NCI-H2029 treated with DMSO at 0.1 percent for 48 hours (cell line): Measurements from ENCODE around the gene SERTM1.
A peak's percentile ranks its signal among the peaks of the same experiment; 100 is the strongest.

ENCODE experiments used
- DNase-seq: peaks from one replicate; lab custom pipeline; 2025; lab: John Stamatoyannopoulos, UW

Gene SERTM1

DNA sequence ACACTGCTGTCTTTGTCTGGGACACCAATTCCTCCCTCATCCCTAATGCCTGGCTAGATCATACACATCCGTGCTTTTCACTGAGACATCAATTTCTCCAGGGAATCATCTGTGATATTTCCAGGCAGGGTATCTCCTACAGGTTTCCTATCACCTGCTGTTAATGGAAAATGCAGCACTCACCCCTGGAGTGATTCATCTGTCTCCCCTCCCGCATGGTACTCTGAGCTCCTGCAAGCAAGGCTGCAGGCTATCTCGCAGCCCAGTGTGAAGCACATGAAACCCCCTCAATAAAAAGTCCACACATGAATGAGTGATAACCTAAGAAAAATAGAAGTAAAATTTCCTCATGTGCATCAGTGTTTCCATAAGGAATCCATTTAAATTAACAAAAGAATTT lies 38.5 kb downstream of the SERTM1 start:
- no peak for DNase-seq

GRCh38 chr13:36712770-36713169 lies 39.0 kb downstream of the SERTM1 start:
- DNase-seq: no peak

DNA sequence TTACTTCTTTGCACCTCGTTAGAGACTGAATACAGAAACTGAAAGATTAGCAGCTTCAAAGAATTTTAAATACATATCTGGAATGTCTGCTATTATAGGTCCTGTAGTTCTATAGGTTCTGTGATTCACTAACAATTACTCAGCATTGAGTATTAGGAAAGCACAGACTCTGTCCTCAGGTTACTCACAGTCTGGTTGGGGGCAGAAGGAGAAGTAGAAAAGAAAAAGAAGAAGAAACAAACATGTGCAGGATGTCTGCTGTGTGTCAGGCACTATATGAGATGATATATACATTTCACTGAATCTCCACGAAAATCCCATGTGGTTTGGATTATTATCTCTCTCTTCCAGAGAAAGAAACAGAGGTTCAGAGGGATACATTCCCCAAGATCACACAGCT lies 40.1 kb downstream of the SERTM1 start:
- no peak for DNase-seq

GRCh38 chr13:36715841-36716240 lies 42.0 kb downstream of the SERTM1 start:
- no peak for DNase-seq

DNA sequence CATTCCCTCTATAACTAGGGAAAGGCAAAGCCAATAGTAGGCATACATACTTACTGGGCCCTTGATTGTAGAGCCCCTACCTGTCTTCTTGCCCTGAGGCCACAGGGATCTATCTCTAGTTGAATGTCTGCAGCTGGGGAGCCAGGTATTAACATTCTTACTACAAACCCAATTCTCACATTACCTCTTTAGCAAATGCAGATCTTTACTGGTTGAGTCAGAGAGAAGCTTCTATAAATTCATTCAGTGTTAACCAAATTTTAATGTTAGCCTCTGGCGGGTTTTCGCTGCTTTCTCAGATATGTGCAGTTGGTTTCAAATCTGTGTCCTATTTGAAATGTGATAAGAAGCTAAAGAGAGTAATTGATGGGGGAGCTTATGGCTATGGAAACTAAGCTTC lies 43.2 kb downstream of the SERTM1 start:
- no peak for DNase-seq

- no peak for DNase-seq
These were observed 44.2 kb downstream of the SERTM1 start for GRCh38 chr13:36717966-36718545.

- DNase-seq: no peak
These were observed 44.9 kb downstream of the SERTM1 start for GRCh38 chr13:36718686-36719085.

- DNase-seq: no peak
These were observed 50.3 kb downstream of the SERTM1 start for GRCh38 chr13:36724141-36724540.

DNA sequence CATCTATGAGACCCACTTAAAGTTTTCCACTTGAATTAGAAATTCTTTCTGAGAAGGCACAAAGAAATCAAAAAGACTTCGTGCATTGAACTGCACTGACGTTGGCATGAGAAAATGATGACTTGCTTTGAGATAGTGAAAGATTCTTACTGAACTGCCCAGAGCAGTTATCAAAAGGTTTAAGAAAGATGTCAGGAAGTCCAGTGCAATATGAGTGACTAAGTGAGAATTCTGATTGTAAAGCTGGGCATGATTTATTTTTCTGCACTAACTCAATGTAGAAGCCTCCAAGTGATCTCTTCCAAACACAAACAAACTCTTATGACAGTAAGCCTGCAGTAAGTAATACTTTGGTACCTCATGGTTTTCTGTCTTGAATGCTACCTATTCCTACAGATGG lies 52.1 kb downstream of the SERTM1 start:
- no peak for DNase-seq

DNA sequence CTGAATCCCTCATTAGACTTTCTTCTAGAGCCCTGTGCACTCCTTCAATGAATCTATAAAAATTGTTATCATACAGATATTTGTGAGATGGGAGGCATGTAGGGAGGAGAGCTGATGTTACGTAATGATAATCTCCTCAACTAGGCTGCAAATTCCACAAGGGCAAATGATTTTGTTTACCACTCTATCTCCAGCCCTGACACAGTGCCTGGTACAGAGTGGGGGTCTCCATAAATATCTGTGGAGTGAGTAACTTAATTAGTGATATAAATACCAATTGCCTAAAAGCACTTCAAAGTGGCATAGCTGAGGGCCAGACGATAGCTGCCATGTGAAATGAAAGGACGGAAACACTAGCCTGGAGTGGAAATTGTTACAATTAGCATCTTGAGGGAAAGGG lies 54.2 kb downstream of the SERTM1 start:
- no peak for DNase-seq

DNA sequence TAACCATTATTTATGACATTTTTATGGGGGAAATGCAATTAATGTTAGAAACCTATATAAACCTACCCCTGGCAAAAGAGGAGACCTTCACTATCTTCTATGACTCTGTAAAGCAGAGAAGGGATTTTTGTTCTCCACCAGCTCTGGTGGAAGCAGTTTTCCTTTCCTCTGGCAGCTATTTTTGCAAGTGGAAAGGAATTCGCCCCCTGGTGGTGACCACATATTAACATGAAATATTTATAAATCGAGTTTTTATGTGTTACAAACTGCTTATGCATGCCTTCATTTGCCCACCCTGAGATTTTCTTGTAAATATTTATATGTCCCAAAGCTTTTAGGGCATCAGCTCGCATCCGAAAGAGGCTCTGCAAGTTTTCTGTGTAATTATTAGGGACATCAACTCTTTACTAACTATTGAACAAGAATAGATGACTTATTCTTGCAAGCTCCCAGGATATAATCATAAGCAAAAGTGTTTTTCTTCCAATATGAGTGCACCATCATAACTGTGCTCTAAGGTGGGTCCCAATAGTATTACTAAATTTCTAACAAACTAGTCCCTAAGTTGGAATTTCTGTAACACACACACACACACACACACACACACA lies 62.4 kb downstream of the SERTM1 start:
- DNase-seq: peak; percentile 2

DNA sequence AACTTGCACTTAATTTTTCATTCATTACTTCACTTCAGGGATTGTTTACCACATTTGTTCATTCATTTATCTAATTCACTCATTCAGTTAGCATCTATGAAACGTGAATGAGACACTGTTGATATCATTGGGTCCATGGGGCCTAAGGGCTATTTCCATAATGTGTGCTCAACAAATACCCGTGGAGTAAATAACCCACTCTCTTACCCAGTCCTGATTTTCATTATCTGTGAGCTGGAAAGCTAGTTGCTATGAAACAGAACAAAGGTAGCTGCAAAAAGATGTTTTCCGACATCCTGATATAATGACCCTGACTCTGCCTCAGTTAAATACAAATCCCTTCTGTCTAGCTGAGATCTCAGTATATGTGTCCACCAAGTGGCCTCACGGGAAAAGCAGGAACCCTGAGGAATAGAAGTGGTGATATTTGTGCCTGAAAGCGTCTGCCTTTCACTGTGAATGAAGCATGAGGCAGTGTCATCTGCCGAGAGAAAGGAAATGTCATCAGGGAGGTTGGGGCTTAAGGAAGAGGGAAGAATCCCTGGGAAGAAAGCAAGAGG lies 63.8 kb downstream of the SERTM1 start:
- DNase-seq: no peak

DNA sequence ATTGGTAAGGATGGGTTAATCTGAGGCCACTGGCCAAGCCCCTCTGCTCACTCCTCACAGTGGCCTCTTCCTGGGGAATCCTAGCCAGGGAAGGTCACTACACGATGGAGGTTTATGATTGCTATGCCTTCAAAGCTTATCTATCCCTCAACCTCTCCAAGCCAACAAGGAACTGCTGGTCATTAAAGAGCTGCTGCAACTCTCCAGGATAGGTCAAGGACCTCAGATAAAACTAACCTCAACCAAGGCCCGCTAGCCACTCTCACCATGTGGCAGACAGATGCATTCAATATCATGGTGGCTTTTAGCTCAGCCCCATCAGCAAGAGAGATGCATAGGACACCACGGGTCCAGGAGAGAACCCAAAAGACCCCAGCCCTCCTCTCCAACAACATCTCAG lies 71.6 kb downstream of the SERTM1 start:
- no peak for DNase-seq

GRCh38 chr13:36746051-36746450 lies 72.2 kb downstream of the SERTM1 start:
- DNase-seq: no peak
